ENCODE measurements around the gene ANTXR2. TPM values are rescaled to one million over a fixed set of nuclear protein-coding genes. Genes with fewer than 3 reads are reported as not detected.
A peak's percentile ranks its signal among the peaks of the same experiment; 100 is the strongest.

Gene ANTXR2
- total and polyA plus RNA-seq, 2 of the 8 experiments (the other 6 are each of a cell fraction or from before 2014, with no cell fraction given), result 1.1 to 7.5 TPM

- no peak overlapping the region for H2AK5ac ChIP-seq (ENCODE audit: low read depth, low read length)
- H3K4me2 ChIP-seq (ENCODE audit: insufficient read depth in 1 of 2, low read depth in 2 of 2, low read length in 2 of 2), result no peak overlapping the region
- CTCF ChIA-PET (ENCODE audit: partially characterized antibody), result interaction anchor here (1.0 kb wide), 1 partner anchor 203 kb away, joined by 3 read pairs; no protein-coding TSS in a partner anchor
- no peaks in the 10 kb centered on the region for H3K27me3 ChIP-seq (replicated peaks in 1 of 4; ENCODE audit: control insufficient read depth in 3 of 4, extremely low read depth in 1 of 4, insufficient read depth in 3 of 4, low read length in 3 of 4)
- no peak overlapping the region for H3K23ac ChIP-seq (ENCODE audit: insufficient read length)
- WGBS, 2 experiments (ENCODE audit: extremely low coverage in 1 of 2, insufficient coverage in 1 of 2, insufficient read length in 1 of 2, insufficient replicate concordance in 2 of 2, low coverage in 1 of 2, low lambda C conversion rate in 2 of 2, missing lambda C conversion rate in 1 of 2), result 80% methylated on average over 2 of the region's 2 CpGs; no CpG with 5 or more reads in 1 of the 2 experiments
- H3K18ac ChIP-seq (ENCODE audit: extremely low read depth, low read length), result no peak overlapping the region
- no peaks in the 10 kb centered on the region for H3K79me2 ChIP-seq (ENCODE audit: control insufficient read depth in 1 of 2, insufficient read depth in 2 of 2, low read length in 2 of 2)
- no peaks in the 10 kb centered on the region for H3K79me1 ChIP-seq (ENCODE audit: low read depth, low read length)
- no peak overlapping the region for H4K5ac ChIP-seq (ENCODE audit: insufficient read length, low read depth, low read length)
- no peaks in the 10 kb centered on the region for H3K9me3 ChIP-seq (ENCODE audit: insufficient read depth in 2 of 2, low read depth in 1 of 2, low read length in 1 of 2)
- H3K27ac ChIP-seq (ENCODE audit: low read depth, low read length), result no peak overlapping the region
- H4K20me1 ChIP-seq (replicated peaks in 1 of 2; ENCODE audit: control insufficient read depth in 1 of 2, insufficient read depth in 2 of 2, low read length in 2 of 2), result no peaks in the 10 kb centered on the region
- no peak overlapping the region for H2BK15ac ChIP-seq (ENCODE audit: low read length)
- no peaks in the 10 kb centered on the region for H3K4me1 ChIP-seq (replicated peaks in 1 of 4; ENCODE audit: control insufficient read depth in 3 of 4, insufficient read depth in 4 of 4, low read length in 3 of 4)
- H3K14ac ChIP-seq (ENCODE audit: insufficient read length), result no peak overlapping the region
- H4K91ac ChIP-seq (replicated peaks; ENCODE audit: insufficient read length, low read length), result no peak overlapping the region
- no peak overlapping the region for H3K4me3 ChIP-seq (ENCODE audit: extremely low read depth in 1 of 4, insufficient read depth in 2 of 4, low read depth in 3 of 4, low read length in 4 of 4)
- H3K9ac ChIP-seq (replicated peaks in 1 of 4; ENCODE audit: extremely low read depth in 1 of 4, low read depth in 3 of 4, low read length in 3 of 4), result no peak overlapping the region
- H3K56ac ChIP-seq (replicated peaks; ENCODE audit: insufficient read length, low read depth, low read length), result no peak overlapping the region
- FAIRE-seq (peak; percentile 19), DNase-seq (ENCODE audit: low read depth in 1 of 2, low spot score in 2 of 2) (no peak)
- POLR2A ChIA-PET (ENCODE audit: partially characterized antibody), result no interaction called here
- no peak overlapping the region for H2BK120ac ChIP-seq (replicated peaks; ENCODE audit: low read depth, low read length)
- TF ChIP-seq RXRA (IDR thresholded peaks at IDR 0.05; ENCODE audit: insufficient read depth, low read depth, low read length) (no peak), HDAC2 (IDR thresholded peaks at IDR 0.05; ENCODE audit: borderline replicate concordance in 1 of 2, low read depth in 2 of 2, low read length in 2 of 2) (no peak), SP4 (IDR thresholded peaks at IDR 0.05; ENCODE audit: low read length) (no peak), RAD21 (IDR thresholded peaks at IDR 0.05 in 1 of 2, conservative IDR thresholded peaks at IDR 0.05 in 1 of 2; ENCODE audit: low read depth in 2 of 2, low read length in 2 of 2) (no peak), SAP30 (IDR thresholded peaks at IDR 0.05; ENCODE audit: insufficient read depth, insufficient replicate concordance, low read length) (no peak), YY1 (IDR thresholded peaks at IDR 0.05; ENCODE audit: low read depth, low read length) (no peak), POLR2AphosphoS5 (IDR thresholded peaks at IDR 0.05; ENCODE audit: low read depth, low read length) (no peak), NRF1 (IDR thresholded peaks at IDR 0.05; ENCODE audit: low read depth, low read length) (no peak), TAF1 (IDR thresholded peaks at IDR 0.05; ENCODE audit: low read depth, low read length) (no peak), CTCF (IDR thresholded peaks at IDR 0.05; ENCODE audit: control extremely low read depth in 1 of 3, insufficient read depth in 1 of 3, low read depth in 1 of 3, low read length in 3 of 3) (no peak), BACH1 (IDR thresholded peaks at IDR 0.05; ENCODE audit: low read length) (no peak)
- H4K8ac ChIP-seq (ENCODE audit: extremely low read depth, insufficient read depth, low read length), result no peak overlapping the region
- no peaks in the 10 kb centered on the region for H3K36me3 ChIP-seq (ENCODE audit: control insufficient read depth in 2 of 4, insufficient read depth in 4 of 4, low read length in 3 of 4)
- no peak overlapping the region for H2BK20ac ChIP-seq (ENCODE audit: low read length)
- H2AFZ ChIP-seq (ENCODE audit: low read length), result no peak overlapping the region
- H3K4ac ChIP-seq (replicated peaks; ENCODE audit: insufficient read length, low read depth, low read length), result no peak overlapping the region
- no peaks in the 10 kb centered on the region for H3K23me2 ChIP-seq (ENCODE audit: low read depth, low read length)
- no peak overlapping the region for H2BK12ac ChIP-seq (ENCODE audit: low read depth, low read length)
- H2BK5ac ChIP-seq (ENCODE audit: low read depth, low read length), result no peak overlapping the region
Measured at GRCh38 chr4:79923281-79923680, 149.7 kb downstream of the ANTXR2 start.

Measured in H1 (cell line).